ELF-1 (cell line): ENCODE data around the gene GATA3.
"Not testable (repeated sequence)": the region's sequence is repeated elsewhere in the genome, so short reads cannot be mapped to it uniquely, and the experiment has no call there.

Source experiments
- DNase-seq: peaks from one replicate; pipeline ENCODE4 v3.0.0-alpha.2; 2016; ENCODE audit warnings: low read depth, low spot score

GATA3 gene

GRCh38 chr10:8054494-8055407 is at the start of gene GATA3:
Gene GATA3 (plus strand): TSS chr10:8054688. CDS start chr10:8055656, 968 bp downstream.
- DNase-seq: peak; percentile 80

GRCh38 chr10:8006274-8006999 is 48.1 kb upstream of the GATA3 start:
- DNase-seq: no peak

- DNase-seq: no peak
These were observed 45.5 kb upstream of the GATA3 start for GRCh38 chr10:8009031-8009430.

- DNase-seq: no peak
These were observed 41.5 kb upstream of the GATA3 start for GRCh38 chr10:8013006-8013405.

GRCh38 chr10:8013619-8014018 is 40.9 kb upstream of the GATA3 start:
- DNase-seq: no peak

GRCh38 chr10:8014649-8015048 is 39.8 kb upstream of the GATA3 start:
- DNase-seq: no peak

- DNase-seq: no peak
These were observed 37.2 kb upstream of the GATA3 start for GRCh38 chr10:8017277-8017676.

GRCh38 chr10:8023321-8023720 is 31.2 kb upstream of the GATA3 start:
- DNase-seq: no peak

- no peak for DNase-seq
These were observed 30.6 kb upstream of the GATA3 start for GRCh38 chr10:8023851-8024250.

GRCh38 chr10:8026349-8027259 is 27.9 kb upstream of the GATA3 start:
- peak; percentile 53 for DNase-seq

- not testable (repeated sequence) for DNase-seq
These were observed 23.3 kb upstream of the GATA3 start for GRCh38 chr10:8031211-8031610.

- DNase-seq: no peak
These were observed 21.9 kb upstream of the GATA3 start for GRCh38 chr10:8032558-8032957.

GRCh38 chr10:8033812-8034465 is 20.5 kb upstream of the GATA3 start:
- DNase-seq: peak; percentile 48

- no peak for DNase-seq
These were observed 20.0 kb upstream of the GATA3 start for GRCh38 chr10:8034466-8035005.

- peak; percentile 13 for DNase-seq
These were observed 19.4 kb upstream of the GATA3 start for GRCh38 chr10:8035006-8035640.

- peak; percentile 32 for DNase-seq
These were observed 18.6 kb upstream of the GATA3 start for GRCh38 chr10:8035641-8036470.

GRCh38 chr10:8036506-8037198 is 17.8 kb upstream of the GATA3 start:
- peak; percentile 8 for DNase-seq

GRCh38 chr10:8037199-8037801 is 17.2 kb upstream of the GATA3 start:
- peak; percentile 31 for DNase-seq
